ENCODE results near the gene TNFRSF1A.

TNFRSF1A gene

DNA sequence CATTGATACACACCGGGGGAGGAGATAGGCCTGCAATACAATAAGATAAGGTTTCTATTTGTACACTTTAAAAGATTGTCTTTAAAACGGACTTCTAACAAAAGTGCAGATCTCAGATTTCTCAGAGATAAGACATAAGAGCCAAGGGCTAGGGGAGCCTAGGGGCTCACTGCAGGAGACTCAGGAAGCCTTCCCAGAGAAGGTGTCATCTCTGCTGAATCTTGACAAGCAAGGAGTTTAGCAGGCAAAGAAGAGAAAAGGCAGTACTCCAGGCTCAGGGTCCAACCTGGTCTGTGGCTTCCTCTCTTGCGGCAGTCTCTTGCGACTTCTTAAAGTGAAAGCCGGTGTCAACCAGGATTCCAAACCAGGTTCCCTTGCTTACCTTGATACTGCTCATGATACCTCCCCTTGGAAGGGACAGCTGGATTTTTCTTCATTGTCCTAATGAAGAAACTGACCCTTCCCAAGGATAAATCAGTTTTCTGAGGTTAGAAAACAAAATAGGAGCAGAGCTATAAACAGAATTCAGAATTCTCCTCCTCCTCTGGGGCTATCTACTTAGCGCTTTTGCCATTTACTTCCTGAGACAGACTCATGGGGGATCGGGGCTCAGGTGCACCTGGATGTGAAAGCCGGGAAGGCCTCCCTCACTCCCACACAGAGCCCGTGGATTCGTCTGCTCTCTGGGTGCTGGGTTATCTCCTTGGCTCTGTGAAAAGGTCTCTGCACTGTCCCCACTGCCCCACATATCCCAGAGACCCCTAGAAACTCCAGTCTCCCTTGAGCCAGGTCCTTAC, 35.2 kb upstream of the TNFRSF1A start:
- H3K36me3 Mint-ChIP-seq, result no peaks in the 10 kb centered on the region
- H3K4me3 Mint-ChIP-seq, result no peak overlapping the region
- H3K4me1 Mint-ChIP-seq, result peaks cover 6% of the 10 kb centered on the region
- H3K27ac Mint-ChIP-seq, result no peak overlapping the region
- peaks cover 75% of the 10 kb centered on the region for H3K27me3 Mint-ChIP-seq
- H3K9me3 Mint-ChIP-seq, result no peaks in the 10 kb centered on the region
- no peak for ATAC-seq

DNA sequence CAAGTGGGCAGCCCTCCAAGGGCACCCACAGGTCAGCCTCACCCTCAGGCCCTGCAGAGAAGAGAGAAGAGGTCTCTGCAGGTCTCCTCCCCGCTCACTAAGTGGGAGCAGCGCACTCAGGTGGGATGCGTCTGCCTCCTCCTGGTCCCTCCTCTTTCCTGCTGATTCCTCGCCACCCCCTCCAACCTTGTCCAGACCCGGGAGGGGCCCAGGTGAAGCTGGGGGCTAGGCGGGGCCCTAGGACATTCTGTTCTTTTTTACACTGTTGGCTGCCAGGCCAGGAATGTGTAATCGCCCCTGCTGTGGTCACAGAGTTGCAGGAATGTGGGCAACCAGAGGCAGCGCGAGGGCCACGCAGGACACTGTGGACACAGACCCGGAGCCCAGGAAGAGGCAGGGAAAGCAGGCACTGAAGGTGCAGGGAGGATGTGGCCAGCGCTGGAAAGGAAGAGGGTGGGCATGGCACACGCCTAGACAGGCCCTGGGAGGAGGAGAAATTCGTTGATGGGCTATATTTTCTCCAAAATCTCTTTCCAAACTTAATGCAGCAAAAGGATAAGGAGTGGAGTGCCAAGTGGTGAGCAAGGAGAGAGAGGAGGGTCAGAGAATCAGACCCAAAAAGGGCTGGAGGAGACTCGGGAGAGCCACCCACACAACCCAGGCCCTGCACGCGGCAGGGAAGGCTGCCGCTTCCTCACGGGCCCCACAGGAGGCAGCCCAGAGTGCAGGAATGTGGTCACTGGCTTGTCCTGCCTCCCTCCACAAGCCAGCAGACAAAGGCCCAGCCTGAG, 34.4 kb upstream of the TNFRSF1A start:
- Mint-ChIP-seq H3K4me1 (peaks cover 6% of the 10 kb centered on the region), H3K27me3 (peaks cover 73% of the 10 kb centered on the region), H3K36me3 (no peaks in the 10 kb centered on the region), H3K9me3 (no peaks in the 10 kb centered on the region), H3K27ac (no peak overlapping the region), H3K4me3 (no peak overlapping the region)
- no peak for ATAC-seq

DNA sequence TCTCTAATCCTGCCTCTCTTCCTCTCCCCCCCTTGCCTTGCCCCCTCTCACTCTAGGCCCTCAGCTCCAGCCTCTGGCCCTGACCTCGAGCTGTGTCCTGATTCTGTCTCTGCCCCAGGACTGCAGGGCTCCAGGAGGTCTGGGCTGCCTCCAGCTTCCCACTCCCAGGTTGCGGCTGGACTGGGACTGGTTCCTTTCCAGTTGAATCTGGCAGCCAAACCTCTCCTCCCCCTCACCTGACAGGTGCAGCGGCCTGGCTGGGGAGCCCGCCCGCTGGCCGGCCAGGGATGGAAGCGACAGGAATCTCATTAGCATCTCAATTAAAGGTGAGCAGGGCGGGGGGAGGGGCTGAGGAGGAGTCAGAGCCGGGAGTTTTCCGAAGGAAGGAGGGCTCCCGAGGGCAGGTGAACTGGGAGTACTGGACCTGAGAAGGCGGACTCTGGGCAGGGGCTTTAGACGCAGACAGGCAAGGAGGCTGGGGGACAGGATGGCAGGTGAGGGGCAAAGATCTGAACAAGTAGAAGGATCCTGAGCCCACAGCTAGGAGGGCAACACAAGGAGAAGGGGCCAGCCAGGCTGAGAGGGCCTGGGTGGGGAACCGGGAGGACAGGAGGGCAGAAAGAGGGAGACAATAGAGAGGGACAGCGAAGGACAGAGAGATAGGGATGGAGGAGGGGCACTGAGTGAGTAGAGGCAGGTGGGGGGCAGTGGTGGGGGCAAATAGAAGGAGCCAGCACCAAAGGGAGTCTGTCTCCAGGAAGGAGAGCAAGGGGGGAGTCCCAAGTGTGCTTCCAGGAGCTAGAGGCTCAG, 33.6 kb upstream of the TNFRSF1A start, which contains the start of gene SCNN1A:
TSS of gene SCNN1A (minus strand) at position 295 of the 810 bp plus-strand sequence. CDS start 780 bp downstream, outside the sequence.
- no peak for ATAC-seq
- Mint-ChIP-seq H3K9me3 (no peaks in the 10 kb centered on the region), H3K36me3 (no peaks in the 10 kb centered on the region), H3K4me1 (peaks cover 6% of the 10 kb centered on the region), H3K27ac (no peak within 1 kb of the TSS), H3K4me3 (no peak within 1 kb of the TSS), H3K27me3 (peaks cover 73% of the 10 kb centered on the region)

DNA sequence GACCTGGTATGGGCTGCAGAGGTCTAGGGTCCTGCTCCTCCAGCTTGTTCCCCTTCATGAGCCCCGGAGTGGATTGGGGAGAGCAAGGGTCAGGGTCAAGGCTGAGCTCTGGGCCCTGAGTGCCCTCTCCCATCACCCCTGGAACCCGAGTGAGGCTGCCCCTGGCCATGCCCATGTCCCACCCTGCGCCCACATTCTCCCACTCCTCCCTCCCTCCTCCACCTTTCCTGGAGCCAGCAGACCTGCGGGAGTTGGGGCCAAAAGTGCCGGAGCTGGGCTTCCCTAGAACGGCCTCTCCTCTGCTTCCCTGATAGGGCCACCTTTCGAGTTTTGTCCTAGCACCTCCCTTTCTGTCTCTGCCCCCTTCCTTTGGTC, 32.9 kb upstream of the TNFRSF1A start:
- no peaks in the 10 kb centered on the region for H3K9me3 Mint-ChIP-seq
- peaks cover 73% of the 10 kb centered on the region for H3K27me3 Mint-ChIP-seq
- no peak overlapping the region for H3K4me3 Mint-ChIP-seq
- H3K27ac Mint-ChIP-seq, result no peak overlapping the region
- ATAC-seq, result no peak
- H3K4me1 Mint-ChIP-seq, result peaks cover 6% of the 10 kb centered on the region
- no peaks in the 10 kb centered on the region for H3K36me3 Mint-ChIP-seq

DNA sequence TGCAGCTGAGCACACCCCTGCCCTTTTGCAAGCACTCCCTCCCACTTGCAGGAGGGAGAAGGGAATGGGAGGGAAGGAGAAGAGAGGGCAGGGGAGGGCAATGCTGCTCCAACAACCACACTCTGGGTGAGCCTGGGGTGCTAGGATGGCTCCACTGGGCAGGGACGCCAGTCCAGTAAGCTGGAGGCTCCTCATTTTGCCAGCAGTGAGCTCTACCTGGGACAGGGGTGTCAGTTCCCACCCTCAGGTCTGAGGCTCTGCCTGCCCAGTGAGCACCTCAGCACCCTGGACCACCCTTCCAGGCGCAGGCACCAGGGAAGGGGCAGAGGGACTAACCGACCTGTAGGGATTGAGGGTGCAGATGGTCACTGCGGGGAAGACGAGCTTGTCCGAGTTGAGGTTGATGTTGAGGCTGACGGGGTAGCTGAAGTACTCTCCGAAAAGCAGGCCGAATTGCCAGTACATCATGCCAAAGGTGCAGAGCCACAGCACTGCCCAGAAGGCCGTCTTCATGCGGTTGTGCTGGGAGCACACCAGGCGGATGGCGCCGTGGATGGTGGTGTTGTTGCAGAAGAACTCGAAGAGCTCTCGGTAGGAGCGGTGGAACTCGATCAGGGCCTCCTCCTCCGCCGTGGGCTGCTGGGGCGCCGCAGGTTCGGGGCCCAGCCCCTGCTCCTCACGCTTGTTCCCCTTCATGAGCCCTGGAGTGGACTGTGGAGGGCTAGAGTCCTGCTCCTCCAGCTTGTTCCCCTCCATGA, 32.3 kb upstream of the TNFRSF1A start:
- H3K4me3 Mint-ChIP-seq, result no peak overlapping the region
- no peak for ATAC-seq
- peaks cover 6% of the 10 kb centered on the region for H3K4me1 Mint-ChIP-seq
- no peaks in the 10 kb centered on the region for H3K36me3 Mint-ChIP-seq
- no peaks in the 10 kb centered on the region for H3K9me3 Mint-ChIP-seq
- peaks cover 73% of the 10 kb centered on the region for H3K27me3 Mint-ChIP-seq
- no peak overlapping the region for H3K27ac Mint-ChIP-seq

DNA sequence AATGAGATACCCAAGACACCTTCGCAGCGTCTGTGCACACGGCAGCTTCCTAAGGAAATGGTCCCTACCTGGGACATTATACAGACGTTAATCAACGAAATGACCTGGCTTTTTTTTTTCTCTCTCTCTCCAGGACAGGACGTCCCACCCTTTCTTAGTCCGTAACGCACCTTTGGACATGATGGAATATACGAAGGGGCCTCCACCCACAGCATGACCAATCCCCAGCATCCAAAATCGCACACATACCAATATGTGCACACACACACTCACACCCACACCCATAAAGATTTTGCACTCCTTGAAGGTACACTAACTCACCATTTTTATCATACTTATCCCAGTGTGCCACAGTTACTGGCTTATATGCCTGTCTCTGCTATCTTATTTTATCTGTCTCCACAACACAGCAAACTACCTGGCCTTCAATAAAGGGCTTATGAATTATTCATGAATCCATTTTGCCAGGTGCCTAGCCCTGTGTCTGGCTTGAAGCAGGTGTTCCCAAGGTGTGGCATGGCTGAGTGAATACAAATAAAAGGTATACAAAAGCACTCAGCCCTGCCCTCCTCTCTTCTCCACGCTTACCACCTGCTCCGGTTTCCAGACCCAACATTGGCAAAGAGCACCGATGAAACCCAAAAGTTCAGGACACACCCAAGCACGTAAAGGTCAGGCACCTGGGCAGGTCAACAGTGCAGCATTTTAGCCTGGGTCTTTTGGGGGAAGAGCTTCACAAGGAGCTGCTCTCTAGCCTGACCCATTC, 31.3 kb upstream of the TNFRSF1A start:
- ATAC-seq, result no peak
- Mint-ChIP-seq H3K9me3 (no peaks in the 10 kb centered on the region), H3K36me3 (no peaks in the 10 kb centered on the region), H3K4me1 (peaks cover 6% of the 10 kb centered on the region), H3K27me3 (peaks cover 76% of the 10 kb centered on the region), H3K27ac (no peak overlapping the region), H3K4me3 (no peak overlapping the region)

DNA sequence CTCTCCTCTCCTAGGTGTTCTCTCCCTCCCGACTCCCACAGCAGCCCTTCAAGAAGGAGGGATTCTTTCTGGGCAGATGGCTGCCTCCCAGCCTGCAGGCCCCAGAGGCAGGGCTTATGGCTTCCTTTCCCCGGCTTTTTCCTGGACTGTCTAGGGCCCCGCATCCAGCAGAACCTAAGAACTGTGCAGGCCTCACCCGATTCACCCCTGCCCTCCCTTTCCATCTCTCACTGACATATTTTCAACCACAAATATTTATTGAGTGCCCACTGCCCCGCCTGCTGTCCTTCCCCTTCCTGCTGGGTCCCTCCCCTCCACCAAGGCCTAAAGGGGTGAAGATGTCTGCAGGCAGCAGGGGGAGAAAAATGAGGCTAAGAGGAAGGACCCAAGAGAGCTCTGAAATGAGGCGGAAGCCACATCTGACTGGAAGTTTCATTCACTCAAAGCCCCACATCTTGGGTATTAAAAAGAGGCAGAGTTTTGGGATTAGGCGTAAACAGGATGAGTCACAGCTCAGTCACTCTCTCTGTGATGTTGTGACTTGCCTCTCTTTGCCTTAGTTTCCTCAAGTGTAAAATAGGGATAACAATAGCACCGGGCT, 30.6 kb upstream of the TNFRSF1A start:
- Mint-ChIP-seq H3K9me3 (no peaks in the 10 kb centered on the region), H3K27ac (no peak overlapping the region), H3K36me3 (no peaks in the 10 kb centered on the region), H3K27me3 (peaks cover 76% of the 10 kb centered on the region), H3K4me1 (peaks cover 10% of the 10 kb centered on the region), H3K4me3 (no peak overlapping the region)
- ATAC-seq, result no peak

DNA sequence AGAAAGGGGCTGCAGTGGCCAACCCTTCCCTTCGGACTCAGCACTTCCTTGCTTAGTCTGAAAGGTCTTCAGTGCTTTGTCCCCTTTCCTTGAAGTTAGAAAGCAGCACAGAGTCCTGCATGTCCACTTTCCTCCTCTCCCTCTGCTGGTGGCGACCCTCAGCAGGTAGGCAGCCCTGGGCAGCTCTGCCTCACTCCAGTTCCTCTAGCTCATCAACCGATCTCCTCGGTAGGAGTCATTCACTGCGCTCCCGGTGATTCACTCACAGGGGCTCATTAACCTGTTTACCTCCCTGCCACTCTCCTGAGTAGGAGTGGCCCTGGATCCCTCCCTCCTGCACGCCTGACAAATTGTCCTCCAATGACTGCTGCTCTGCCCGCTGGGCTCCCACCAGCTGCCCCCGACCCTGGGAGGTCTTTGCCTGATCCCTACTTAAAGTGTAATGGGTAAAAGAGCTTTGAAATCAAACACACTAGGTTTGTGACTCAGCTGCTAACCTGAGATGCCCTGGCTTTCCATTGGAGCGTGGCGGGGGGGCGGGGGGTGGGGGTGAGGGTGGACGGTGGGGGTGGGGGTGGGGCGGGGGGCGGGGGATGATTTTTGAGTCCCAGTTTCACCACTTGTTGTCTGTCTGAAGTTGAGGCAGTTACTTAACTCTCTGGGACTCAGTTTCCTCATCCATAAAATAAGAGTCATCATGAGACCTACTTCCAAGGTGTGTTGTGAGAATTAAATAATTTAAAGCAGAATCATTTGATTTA, 29.3 kb upstream of the TNFRSF1A start:
- Mint-ChIP-seq H3K27me3 (peaks cover 69% of the 10 kb centered on the region), H3K9me3 (peaks cover 2% of the 10 kb centered on the region), H3K27ac (no peak overlapping the region), H3K4me1 (peaks cover 9% of the 10 kb centered on the region), H3K4me3 (no peak overlapping the region), H3K36me3 (no peaks in the 10 kb centered on the region)
- no peak for ATAC-seq

DNA sequence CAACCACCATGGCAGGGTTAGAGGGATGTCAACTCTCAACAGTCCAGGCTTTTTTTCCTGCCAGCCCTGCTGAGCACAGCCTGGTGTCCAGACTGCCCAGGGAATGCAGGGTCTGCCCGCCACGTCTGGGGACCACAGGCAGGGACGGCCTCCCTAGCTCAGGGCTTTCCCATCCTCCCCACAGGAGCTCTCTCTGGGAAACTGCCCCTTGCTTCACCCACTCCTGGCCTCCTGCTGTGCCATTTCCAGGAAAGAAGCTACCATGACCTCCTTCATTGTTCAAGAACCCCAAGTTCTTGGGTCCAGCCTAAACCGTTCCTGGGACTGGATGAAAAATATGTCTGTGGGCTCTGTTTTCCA, 28.7 kb upstream of the TNFRSF1A start:
- Mint-ChIP-seq H3K36me3 (no peaks in the 10 kb centered on the region), H3K4me1 (peaks cover 8% of the 10 kb centered on the region), H3K27ac (no peak overlapping the region), H3K4me3 (no peak overlapping the region), H3K9me3 (peaks cover 2% of the 10 kb centered on the region), H3K27me3 (peaks cover 63% of the 10 kb centered on the region)
- no peak for ATAC-seq

DNA sequence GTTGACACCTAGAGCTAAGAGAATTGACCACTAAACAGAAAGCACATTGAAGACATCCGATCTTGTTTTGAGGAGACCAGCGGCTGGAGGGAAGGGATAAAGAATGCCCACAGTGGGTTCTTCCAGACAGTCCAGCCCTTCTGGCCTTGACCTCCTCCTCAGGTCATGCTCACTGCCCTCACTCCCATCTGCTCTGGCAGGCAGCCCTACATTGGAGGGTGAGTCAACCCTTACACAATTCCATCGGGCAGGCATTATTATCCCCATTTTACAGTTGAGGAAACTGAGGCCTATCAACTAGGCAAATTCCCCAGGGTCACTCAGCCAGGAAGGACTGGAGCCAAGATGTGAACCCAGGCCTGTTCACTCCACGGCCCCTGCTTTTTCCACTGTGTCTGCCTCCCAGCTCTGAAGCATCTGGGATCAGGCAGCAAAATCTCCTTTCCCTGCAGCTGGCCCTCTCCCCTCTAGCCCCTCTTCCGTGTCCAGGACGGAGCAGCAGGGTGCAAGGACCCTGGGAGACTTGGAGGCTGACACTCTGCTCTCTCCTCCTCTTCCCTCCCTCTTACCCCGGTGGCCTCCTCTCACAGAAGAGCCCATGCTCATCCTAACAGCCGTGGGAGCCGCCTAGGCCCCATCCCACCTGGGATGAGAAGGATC, 28.2 kb upstream of the TNFRSF1A start:
- Mint-ChIP-seq H3K27me3 (peaks cover 58% of the 10 kb centered on the region), H3K4me3 (no peak overlapping the region), H3K36me3 (no peaks in the 10 kb centered on the region), H3K9me3 (peaks cover 2% of the 10 kb centered on the region), H3K27ac (no peak overlapping the region), H3K4me1 (peaks cover 8% of the 10 kb centered on the region)
- ATAC-seq, result no peak

DNA sequence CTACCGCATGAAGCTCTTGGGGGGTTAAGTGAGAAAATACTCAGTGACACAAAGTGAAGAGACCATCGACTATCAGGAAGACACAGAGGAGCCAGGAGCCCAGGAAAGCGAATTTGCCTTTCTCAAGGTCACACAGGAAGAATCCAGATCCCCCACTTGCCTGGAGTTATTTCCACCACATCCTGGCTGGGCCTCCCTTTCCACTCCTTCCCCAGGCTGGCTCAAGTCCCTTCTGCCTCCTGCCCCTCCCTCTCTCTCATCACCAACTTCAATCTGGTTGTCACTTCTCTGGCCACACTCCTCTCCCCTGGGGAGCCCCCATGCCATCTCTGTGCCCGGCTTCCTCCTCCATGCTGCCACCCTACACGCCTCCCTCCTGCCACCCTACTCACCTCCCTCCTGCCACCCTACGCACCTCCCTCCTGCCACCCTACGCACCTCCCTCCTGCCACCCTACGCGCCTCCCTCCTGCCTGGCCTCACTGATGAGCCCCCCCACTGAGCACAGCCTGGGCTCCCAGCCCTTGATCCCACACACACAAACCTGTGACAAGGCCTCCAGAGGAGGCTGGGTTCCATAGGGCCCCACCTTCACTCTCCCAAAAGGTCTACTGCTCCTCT, 27.1 kb upstream of the TNFRSF1A start:
- Mint-ChIP-seq H3K27ac (no peak overlapping the region), H3K27me3 (peaks cover 50% of the 10 kb centered on the region), H3K36me3 (no peaks in the 10 kb centered on the region), H3K9me3 (peaks cover 2% of the 10 kb centered on the region), H3K4me3 (no peak overlapping the region), H3K4me1 (peaks cover 8% of the 10 kb centered on the region)
- no peak for ATAC-seq

DNA sequence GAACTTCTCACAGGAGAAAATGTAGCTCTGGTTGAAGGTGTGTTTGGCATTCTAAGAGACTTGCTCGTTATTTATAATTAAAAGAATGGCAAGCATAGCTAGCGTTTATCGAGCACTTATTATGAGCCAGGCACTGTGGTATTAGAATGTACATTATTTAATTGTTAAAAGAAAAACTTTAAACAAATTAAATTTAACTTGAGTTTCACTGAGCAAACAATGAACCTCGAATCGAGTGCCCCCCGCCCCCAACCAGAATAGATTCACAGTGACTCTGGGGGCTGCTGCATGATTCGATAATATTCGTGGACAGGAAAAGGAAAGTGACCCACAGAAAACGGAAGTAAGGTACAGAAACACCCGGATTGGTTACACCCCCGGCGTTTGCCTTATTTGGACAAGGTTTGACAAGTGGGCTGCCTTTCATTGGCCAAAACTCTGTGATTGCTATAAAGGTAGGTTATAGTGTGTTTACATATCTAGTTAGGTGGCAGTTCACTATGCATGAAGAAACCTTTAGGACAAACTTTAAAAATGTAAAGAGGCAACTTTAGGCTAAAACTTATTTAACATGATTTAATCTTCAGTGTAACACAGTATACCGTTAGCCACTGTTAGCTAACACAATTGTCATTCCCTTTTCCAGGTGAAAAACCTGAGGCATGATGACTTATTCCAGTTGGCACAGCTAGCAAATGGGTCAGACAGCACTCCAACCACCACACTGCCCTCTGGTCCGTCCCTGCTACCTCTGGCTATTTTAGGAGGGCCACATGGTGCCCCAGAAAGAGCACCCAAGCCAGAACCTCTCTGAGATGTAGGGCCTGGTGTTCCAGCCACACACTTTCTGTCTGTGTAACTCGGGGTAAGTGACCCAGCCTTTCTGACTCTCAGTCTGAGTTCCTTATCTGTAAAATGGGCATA, 26.4 kb upstream of the TNFRSF1A start:
- peaks cover 42% of the 10 kb centered on the region for H3K27me3 Mint-ChIP-seq
- peaks cover 2% of the 10 kb centered on the region for H3K9me3 Mint-ChIP-seq
- H3K4me1 Mint-ChIP-seq, result peaks cover 8% of the 10 kb centered on the region
- H3K4me3 Mint-ChIP-seq, result no peak overlapping the region
- H3K27ac Mint-ChIP-seq, result no peak overlapping the region
- no peaks in the 10 kb centered on the region for H3K36me3 Mint-ChIP-seq
- no peak for ATAC-seq

All from stimulated activated memory B cell treated with anti-CD40 and anti-IgM and Interleukin-4, amounts not matched to agents 10 μg/mL and 1 μg/mL and 100 μg/mL, for 72 hours (primary cell).